GM12873 (cell line): Measurements from ENCODE around the gene RNF8.

Experiments
- TF ChIP-seq, protein P1 (sequence below): IDR thresholded peaks from 2 replicates; pipeline ENCODE4 v1.5.1; 2012; ENCODE audit warnings: low read depth, mild to moderate bottlenecking, moderate library complexity, low read length, control low read depth; ENCODE audit not compliant: insufficient read depth; ENCODE audit errors: missing control alignments

Gene RNF8

DNA sequence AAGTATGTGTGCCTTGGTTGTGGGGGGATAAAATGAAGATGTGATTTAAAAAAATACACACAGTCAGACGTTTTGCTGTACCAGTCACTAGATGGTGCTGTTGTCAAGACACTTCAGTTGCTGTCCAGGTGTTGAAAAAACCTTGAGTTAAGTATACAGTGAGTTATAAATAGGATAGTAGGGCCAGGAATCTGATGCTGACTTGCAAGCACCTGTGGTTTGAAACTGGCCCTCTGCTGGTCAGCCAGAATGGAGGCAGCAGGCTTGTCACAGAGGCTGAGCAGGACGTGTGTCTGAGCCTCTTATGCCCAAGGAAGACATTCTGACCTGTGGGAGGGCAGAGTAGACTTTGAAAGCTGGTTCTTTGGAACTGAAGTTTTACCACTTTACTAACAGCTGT is 27.8 kb downstream of the RNF8 start:
- TF ChIP-seq, protein P1, sequence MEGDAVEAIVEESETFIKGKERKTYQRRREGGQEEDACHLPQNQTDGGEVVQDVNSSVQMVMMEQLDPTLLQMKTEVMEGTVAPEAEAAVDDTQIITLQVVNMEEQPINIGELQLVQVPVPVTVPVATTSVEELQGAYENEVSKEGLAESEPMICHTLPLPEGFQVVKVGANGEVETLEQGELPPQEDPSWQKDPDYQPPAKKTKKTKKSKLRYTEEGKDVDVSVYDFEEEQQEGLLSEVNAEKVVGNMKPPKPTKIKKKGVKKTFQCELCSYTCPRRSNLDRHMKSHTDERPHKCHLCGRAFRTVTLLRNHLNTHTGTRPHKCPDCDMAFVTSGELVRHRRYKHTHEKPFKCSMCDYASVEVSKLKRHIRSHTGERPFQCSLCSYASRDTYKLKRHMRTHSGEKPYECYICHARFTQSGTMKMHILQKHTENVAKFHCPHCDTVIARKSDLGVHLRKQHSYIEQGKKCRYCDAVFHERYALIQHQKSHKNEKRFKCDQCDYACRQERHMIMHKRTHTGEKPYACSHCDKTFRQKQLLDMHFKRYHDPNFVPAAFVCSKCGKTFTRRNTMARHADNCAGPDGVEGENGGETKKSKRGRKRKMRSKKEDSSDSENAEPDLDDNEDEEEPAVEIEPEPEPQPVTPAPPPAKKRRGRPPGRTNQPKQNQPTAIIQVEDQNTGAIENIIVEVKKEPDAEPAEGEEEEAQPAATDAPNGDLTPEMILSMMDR: peak; percentile 78

DNA sequence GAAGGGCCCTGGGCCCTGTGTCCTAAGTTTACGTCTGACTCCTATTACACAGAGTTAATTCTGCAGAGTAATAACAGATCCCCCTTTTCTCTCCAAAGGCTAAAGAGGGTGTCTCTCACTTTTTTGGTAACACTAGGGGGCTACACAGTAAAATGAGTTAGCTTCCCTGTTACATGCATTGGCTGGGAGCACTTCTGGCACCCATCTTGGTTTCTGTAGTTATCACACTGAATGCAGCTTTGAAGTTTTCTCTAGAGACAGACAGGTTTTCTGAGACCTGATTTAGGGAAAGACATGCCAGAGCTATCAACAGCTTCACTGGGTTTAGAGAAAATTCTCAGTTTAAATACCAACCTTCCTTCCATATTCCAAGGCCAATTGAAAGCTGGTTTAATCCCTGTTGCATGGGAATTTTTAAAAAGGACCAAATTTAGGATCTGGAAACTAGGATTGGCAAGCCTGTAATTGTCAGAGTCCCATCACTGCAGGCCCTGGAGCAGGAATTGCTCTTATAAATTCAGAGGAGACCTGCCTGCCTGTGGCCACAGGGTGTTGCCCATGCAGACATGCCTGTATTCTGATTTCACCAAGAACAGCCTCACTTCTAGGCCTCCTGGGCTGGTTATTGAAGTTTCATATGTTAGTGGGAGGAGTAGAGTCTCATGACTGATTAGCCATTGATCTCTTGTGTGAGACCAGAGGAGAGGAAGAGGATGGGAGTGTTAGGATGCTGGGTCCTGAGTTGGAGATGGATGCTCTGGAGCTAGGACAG is 29.4 kb downstream of the RNF8 start:
- TF ChIP-seq, protein P1: peak; percentile 8

DNA sequence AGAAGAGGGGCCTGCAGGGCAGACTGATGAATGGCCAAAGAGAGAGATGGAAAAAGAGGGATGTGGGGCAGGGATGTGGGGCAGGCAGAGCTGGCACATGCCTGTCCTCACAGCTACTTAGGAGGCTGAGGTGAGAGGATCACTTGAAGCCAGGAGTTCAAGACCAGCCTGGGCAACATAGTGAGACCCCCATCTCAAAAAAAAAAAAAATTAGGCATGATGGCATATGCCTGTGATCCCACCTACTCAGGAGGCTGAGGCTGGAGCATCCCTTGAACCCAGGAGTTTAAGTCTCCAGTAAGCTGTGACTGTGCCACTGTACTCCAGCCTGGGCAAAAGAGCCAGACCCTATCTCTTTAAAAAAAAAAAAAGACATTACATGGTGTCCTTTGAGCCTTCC is 34.8 kb downstream of the RNF8 start:
- TF ChIP-seq, protein P1: no peak

DNA sequence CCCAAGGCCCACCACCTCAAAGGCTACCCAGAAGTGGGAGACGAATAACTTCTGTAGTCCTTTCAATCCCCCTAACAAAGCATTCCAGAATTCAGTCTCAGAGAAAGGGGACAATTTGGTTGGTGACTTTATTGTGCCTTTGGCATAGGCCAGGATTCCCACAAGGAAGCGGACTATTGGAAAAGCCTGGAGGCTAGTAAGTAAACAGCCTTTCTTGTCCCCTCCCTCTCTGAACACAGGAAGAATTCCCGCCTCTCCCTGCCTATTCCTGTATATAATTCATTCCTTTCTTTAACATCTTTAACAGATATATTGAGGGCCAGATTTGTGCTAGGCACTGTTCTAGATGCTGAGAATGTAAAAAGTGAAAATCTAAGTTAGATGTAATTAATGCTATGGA is 36.1 kb downstream of the RNF8 start:
- TF ChIP-seq, protein P1: no peak

DNA sequence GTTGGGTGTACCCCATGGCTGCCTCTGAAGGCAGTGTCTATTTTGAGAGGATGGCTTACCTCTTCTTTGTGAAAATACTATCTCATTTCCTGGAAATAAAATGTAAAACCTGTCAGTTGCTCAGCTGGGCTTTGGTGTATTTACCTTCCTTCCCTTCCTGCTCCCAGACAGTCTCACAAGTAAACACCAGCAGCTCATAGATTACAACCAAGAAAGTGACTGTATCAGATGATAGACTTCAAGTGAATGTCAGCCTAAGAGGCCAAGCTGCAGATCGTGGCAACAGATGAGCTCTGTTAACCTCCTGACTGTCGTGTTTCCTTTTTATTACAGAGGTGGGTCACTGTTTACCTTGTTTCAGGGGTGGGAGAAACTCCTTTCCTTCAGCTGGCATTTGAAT is 37.3 kb downstream of the RNF8 start:
- TF ChIP-seq, protein P1: no peak

DNA sequence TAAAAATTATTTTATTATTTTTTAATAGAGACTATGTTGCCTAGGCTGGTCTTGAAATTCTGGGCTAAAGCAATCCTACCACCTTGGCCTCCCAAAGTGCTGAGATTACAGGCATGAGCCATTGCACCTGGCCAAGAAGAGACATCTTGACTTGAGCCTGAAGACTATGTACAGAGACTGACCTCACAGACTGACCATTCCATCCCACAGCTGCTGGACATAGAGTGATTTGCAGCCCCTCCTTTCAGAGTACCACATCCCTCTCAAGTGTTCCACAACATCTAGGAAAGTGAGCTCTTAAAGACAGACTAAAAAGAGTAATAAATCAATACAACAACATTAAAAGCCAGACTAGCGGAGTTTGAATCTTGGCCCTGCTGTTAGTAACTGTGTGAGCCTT is 39.0 kb downstream of the RNF8 start:
- TF ChIP-seq, protein P1: no peak

DNA sequence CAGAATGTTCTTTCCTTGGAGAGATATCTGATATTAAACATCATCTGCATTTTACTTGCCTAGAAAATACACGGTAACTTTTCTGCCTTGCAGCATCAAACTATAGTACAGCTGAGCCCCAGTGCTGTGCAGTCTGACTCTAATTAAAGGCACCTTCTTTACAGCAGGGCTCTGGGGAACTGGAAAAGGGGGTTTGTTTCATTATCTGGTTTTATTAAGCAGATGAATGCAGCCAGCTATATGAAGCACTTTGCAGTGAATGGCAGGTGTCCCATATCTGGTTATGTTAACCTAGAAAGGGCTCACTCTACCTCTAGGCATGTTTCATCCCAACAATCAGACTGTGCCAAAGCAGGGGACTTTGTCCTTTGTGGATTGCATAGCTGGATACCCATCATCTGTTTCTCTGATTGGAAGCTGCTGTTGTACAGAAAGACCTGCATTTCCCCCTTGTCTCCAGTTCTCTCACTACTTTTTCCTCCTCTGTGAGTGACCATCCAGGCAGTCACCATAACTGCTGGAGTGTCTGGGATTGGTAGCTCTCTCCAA is 39.7 kb downstream of the RNF8 start:
- TF ChIP-seq, protein P1: no peak
